NAMALWA (cell line): Measurements from ENCODE around the gene GUCY1A1.

ENCODE experiments used
- DNase-seq: peaks from one replicate; pipeline ENCODE4 v3.0.0-alpha.2; 2015; ENCODE audit warnings: low spot score

Gene GUCY1A1

DNA sequence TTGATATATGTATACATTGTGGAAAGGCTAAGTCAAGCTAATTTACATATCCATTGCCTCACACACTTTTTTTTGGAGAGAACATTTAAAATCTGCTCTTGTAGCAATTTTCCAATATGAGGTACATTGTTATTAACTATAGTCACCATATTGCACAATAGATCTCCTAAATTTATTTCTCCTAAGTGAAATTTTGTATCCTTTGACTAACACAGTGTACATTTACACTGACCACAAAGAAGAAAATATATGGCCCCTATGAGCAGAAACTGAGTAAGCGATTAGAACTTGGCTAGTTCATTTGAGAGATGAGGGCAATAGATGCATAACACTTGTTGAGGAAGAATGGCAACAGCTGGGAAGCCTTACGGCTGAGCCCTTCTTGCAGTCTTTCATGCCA is 71.9 kb downstream of the GUCY1A1 start:
- DNase-seq = no peak

GRCh38 chr4:155741546-155741945 is 74.9 kb downstream of the GUCY1A1 start:
- DNase-seq = no peak

- DNase-seq = no peak
Measured at GRCh38 chr4:155742310-155743015, 75.8 kb downstream of the GUCY1A1 start.

DNA sequence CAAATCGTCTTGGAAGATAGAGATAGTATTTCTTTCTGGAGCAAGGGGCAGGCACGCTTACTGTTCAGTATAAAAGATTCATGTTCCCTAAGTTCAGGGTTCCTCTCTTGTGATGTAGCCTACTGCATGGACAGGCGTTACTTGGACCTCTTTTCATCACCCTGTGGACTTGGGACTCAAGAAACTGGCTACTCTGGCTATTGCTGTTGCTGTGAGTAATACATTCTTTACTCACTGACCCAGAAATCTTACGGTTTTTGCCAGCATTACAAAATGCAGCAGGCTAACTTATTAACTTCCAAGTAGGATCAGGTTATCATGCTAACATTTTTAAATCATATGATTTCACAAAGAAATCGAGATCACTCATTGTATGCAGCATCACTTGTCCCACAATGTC is 79.3 kb downstream of the GUCY1A1 start:
- DNase-seq = no peak

DNA sequence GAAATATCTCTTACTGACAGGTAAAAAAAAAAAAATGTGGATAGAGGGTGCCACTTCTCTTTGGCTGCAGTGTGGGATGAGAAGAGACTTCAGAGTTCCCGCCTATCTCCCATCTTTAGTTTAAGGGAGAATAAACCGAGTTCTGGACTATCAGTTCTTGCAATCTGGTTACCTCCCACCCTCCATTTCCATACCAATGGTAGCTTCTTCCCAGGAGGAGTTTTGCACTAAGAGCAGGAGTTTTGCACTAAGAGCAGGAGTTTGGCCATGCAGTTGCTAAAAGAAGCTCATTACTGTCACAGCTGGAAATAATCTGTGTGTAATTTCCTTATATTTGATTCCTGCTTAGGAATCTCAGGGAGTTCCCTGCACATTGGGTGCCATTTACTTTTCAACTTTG is 81.4 kb downstream of the GUCY1A1 start:
- no peak for DNase-seq

DNA sequence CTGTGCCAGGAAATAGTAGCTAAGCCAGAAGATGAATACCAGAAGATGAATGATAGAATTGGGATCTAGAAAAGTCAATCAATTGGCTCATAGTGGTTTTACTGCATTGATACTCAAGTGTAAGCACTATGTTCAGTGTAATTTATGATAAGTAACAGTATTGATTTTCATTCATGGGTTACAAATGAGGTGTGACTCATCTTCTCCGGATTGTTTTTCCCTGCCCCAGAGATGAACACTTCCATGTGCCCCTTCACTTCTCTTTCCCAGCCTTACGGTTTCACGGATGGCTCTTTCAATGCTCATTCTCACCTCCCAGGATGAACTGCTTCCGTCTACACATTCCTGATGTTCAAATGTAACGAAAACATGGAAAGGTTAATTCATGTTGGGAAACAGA is 82.4 kb downstream of the GUCY1A1 start:
- DNase-seq = no peak

DNA sequence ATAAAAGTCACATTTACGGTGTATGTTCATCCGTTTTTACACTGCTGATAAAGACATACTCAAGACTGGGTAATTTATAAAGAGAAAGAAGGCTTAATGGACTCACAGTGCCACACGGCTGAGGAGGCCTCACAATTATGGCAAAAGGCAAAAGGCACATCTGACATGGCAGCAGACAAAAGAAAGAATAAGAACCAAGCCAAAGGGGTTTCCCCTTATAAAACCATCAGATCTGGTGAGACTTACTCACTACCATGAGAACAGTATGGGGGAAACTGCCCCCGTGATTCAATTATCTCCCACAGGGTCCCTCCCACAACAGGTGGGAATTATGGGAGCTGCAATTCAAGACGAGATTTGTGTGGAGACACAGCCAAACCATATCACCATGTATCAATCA is 84.9 kb downstream of the GUCY1A1 start:
- no peak for DNase-seq

- no peak for DNase-seq
Measured at GRCh38 chr4:155757745-155758265, 91.2 kb downstream of the GUCY1A1 start.

DNA sequence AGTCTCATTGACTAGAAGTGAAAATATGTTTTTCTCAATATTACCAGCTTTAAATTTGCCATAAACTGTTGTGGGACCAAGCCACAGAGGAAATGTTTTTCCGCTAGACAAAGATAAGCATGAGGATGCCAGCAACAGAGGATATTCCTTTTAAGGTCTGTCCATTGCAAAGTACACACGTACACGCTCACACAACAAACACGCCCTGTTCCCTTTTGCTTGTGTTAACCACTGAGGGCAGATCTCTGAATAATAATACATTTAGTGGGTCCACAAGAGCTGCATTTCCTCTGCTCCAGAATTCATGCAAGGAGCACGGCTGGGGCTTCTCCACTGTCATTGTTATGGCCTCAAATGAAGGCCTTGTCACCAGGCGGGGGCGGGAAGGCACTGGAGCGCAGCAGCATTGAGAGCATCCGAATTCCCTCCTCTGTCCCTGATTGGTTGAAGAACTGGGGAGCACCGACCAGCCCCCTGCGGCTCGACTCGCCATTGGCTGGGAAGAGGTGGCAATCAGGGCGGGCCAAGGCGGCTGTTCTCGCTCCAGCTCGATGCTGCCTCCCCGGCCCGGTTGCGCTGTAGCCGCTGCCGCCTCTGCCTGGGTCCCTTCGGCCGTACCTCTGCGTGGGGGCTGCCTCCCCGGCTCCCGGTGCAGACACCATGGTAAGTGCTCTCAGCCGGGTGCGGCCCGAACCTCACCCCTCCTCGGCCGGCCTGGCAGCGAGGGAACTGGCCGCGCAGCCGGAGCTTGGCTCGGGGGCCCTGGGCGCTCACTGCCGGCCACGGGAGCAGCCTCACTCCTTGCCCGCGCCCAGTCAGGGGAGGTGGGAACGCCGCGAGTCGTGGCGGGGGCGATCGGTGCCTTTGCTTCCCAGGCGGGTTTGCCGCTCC is 92.1 kb downstream of the GUCY1A1 start, which contains the start of gene GUCY1B1:
TSS of gene GUCY1B1 (plus strand) at position 541 of the 891 bp plus-strand sequence. CDS start at position 661, 120 bp downstream.
- DNase-seq = no peak

- no peak for DNase-seq
Measured at GRCh38 chr4:155759372-155760252, 93.0 kb downstream of the GUCY1A1 start.

DNA sequence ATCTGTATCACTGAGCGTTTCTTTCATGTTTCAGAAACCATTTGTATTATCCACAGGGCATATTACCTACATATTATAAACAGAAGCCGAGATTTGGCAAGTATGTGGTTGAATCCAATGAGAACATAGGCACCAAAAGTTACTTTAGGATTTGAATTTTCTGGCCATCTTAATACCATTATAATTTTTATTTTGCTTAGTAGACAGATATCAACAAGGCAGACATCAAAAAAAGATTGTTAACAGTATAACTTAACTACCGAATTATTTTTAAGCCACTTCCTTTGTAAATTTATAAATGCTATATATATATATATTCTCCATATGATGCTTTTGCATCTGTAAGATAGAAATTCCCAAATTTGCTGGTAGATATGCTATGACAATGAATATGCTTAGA is 94.4 kb downstream of the GUCY1A1 start:
- DNase-seq = no peak

GRCh38 chr4:155761916-155762315 is 95.3 kb downstream of the GUCY1A1 start:
- DNase-seq = no peak

GRCh38 chr4:155762334-155762733 is 95.7 kb downstream of the GUCY1A1 start:
- no peak for DNase-seq

DNA sequence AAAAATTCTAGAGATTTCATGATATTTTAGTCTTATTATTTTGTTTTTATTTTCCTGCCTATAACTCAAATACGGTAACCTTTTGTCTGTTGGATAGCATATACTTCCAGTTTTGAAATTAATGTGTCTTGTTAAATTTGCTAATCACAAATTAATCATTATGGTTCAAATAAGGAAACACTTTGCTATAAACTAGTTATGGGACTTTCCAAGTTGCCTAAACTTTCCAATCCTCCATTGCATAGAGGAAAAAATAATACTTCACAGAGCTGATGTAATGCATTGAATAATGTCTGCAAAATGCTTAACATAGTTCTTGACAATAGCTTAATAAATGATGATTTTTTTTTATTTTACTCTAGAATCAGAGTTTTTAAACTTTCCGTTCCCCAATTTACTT is 96.9 kb downstream of the GUCY1A1 start:
- DNase-seq = no peak

DNA sequence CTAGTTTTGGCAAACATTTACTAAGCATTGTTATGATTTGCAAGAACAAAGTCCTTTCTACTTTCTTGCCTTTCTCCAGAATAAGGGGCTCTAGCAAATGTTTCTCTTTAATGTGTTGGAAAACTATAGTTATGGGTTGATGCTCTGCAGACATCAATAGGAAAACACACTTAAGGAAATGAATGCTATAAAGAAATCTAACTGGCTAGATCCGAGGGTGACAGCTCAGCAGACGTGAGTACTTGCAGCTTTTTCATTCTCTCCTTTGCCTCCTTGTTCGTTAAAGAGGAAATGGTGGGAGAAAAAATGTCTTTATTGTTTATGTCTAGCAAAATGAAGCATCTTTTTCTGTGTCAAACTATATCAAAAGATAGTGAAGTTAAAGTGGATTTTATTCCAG is 98.5 kb downstream of the GUCY1A1 start:
- no peak for DNase-seq

- DNase-seq = no peak
Measured at GRCh38 chr4:155766622-155767021, 100.0 kb downstream of the GUCY1A1 start.

DNA sequence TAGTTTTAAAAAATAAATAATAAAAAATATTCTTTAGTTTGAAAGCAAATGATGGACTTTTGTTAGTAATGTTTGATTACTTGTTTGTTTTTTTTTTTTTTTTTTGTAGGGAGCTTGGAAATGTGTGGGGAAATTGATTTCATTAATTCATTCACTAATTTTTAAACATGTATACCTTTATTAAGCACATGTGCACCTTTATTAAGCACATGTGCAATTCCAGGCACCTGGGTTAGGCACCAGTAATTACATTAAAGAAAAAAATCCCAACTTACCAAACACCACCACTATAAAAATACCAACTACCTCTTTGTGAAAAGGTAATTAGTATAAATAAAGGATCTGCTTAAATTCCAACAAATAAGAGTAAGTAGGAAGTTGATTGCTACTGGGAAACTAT is 101.7 kb downstream of the GUCY1A1 start:
- no peak for DNase-seq

- no peak for DNase-seq
Measured at GRCh38 chr4:155769090-155769489, 102.4 kb downstream of the GUCY1A1 start.

GRCh38 chr4:155772459-155773195 is 106.0 kb downstream of the GUCY1A1 start:
- no peak for DNase-seq

- DNase-seq = no peak
Measured at GRCh38 chr4:155773196-155773800, 106.7 kb downstream of the GUCY1A1 start.

- no peak for DNase-seq
Measured at GRCh38 chr4:155774033-155774432, 107.4 kb downstream of the GUCY1A1 start.
